ENCODE results near the gene ADGRV1. TPM values are rescaled to one million over a fixed set of nuclear protein-coding genes. Genes with fewer than 3 reads are reported as not detected.
"Not testable (repeated sequence)": the region's sequence is repeated elsewhere in the genome, so short reads cannot be mapped to it uniquely, and the experiment has no call there.

Gene ADGRV1
- total and polyA plus RNA-seq, 8 donors: 12.5 to 36.4 (median 16.9) TPM

DNA sequence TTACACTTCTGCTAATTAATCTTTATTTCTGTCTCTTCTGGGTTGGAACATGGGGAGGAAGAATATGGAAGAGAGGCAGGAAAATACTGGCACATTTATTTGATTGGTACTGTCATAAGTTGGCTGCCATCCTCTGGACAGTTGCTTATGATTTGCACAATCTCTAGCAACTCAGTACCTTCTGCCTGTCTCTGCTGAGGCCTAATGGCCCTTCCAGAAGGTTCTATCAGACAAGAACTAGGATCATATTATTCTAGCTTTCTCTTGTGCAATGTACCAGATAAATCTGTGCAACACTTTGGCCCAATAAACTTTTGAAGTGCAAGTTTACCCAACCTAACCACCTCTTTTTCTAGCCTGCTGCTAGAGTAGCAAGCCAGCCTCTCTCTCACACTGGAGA, 489.5 kb downstream of the ADGRV1 start:
- intact Hi-C loops (cut with DNase I): no loop called here
- Histone ChIP-seq H3K36me3 (no peaks in the 10 kb centered on the region), H3K4me1 (peaks cover 0 to 11% of the 10 kb centered on the region in 2 donors), H3K27ac (no peak overlapping the region), H3K4me3 (no peak overlapping the region), H3K9me3 (no peaks in the 10 kb centered on the region), H3K27me3 (no peaks in the 10 kb centered on the region)
- ATAC-seq: no peak
- TF ChIP-seq, protein P1, sequence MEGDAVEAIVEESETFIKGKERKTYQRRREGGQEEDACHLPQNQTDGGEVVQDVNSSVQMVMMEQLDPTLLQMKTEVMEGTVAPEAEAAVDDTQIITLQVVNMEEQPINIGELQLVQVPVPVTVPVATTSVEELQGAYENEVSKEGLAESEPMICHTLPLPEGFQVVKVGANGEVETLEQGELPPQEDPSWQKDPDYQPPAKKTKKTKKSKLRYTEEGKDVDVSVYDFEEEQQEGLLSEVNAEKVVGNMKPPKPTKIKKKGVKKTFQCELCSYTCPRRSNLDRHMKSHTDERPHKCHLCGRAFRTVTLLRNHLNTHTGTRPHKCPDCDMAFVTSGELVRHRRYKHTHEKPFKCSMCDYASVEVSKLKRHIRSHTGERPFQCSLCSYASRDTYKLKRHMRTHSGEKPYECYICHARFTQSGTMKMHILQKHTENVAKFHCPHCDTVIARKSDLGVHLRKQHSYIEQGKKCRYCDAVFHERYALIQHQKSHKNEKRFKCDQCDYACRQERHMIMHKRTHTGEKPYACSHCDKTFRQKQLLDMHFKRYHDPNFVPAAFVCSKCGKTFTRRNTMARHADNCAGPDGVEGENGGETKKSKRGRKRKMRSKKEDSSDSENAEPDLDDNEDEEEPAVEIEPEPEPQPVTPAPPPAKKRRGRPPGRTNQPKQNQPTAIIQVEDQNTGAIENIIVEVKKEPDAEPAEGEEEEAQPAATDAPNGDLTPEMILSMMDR (IDR thresholded peaks at IDR 0.05): no peak
- DNase-seq: no peak

- Histone ChIP-seq H3K4me3 (no peak overlapping the region), H3K36me3 (no peaks in the 10 kb centered on the region), H3K4me1 (peaks cover 0 to 19% of the 10 kb centered on the region in 2 donors), H3K9me3 (no peaks in the 10 kb centered on the region), H3K27me3 (no peaks in the 10 kb centered on the region), H3K27ac (no peak overlapping the region)
- intact Hi-C loops (cut with DNase I): no loop called here
- TF ChIP-seq, protein P1 (IDR thresholded peaks at IDR 0.05): no peak
- no peak for DNase-seq
- ATAC-seq: no peak
These were observed 490.5 kb downstream of the ADGRV1 start for GRCh38 chr5:91049112-91049511.

- peaks cover 0 to 26% of the 10 kb centered on the region in 2 donors for H3K4me1 ChIP-seq
- ATAC-seq (no peak), DNase-seq (no peak)
- TF ChIP-seq, protein P1 (IDR thresholded peaks at IDR 0.05): no peak
- no peaks in the 10 kb centered on the region for H3K27me3 ChIP-seq
- H3K9me3 ChIP-seq: no peaks in the 10 kb centered on the region
- H3K27ac ChIP-seq: no peak overlapping the region
- H3K36me3 ChIP-seq: no peaks in the 10 kb centered on the region
- intact Hi-C loops (cut with DNase I): no loop called here
- no peak overlapping the region for H3K4me3 ChIP-seq
These were observed 491.2 kb downstream of the ADGRV1 start for GRCh38 chr5:91049800-91050199.

- H3K4me1 ChIP-seq: peaks cover 0 to 29% of the 10 kb centered on the region in 2 donors
- H3K4me3 ChIP-seq; DNase-seq; H3K9me3 ChIP-seq; ATAC-seq; H3K36me3 ChIP-seq; intact Hi-C loops (cut with DNase I); H3K27me3 ChIP-seq: not testable (repeated sequence)
- H3K27ac ChIP-seq: peak overlapping the region in 1 of 2 donors; percentile 68
These were observed 493.8 kb downstream of the ADGRV1 start for GRCh38 chr5:91052411-91052810.

GRCh38 chr5:91052977-91053740, 494.6 kb downstream of the ADGRV1 start:
- Histone ChIP-seq H3K27ac (peak overlapping the region in 1 of 2 donors; percentile 68), H3K4me3 (no peak overlapping the region), H3K36me3 (no peaks in the 10 kb centered on the region), H3K4me1 (peaks cover 0 to 37% of the 10 kb centered on the region in 2 donors), H3K27me3 (no peaks in the 10 kb centered on the region), H3K9me3 (no peaks in the 10 kb centered on the region)
- no peak for DNase-seq
- intact Hi-C loops (cut with DNase I): no loop called here
- TF ChIP-seq, protein P1 (IDR thresholded peaks at IDR 0.05): no peak
- ATAC-seq: peak; percentile 54

DNA sequence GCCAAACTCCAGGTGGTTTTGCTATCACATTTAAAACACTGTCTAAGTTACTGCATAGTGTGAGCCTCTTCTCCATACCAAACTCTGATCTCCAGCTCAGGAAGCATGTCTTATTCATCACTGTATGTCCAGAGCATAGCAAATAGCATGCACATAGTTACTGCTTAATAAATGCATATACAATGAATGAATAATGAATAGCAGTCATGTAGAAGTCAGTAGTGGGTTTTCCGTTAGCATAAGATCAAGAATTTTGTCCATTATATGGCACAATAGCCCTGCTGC, 495.1 kb downstream of the ADGRV1 start:
- H3K27ac ChIP-seq: peak overlapping the region in 1 of 2 donors; percentile 68
- TF ChIP-seq, protein P1 (IDR thresholded peaks at IDR 0.05): no peak
- DNase-seq (no peak), ATAC-seq (no peak)
- no peaks in the 10 kb centered on the region for H3K9me3 ChIP-seq
- no peaks in the 10 kb centered on the region for H3K27me3 ChIP-seq
- H3K4me3 ChIP-seq: no peak overlapping the region
- peaks cover 4 to 42% of the 10 kb centered on the region in 2 donors for H3K4me1 ChIP-seq
- intact Hi-C loops (cut with DNase I): no loop called here
- no peaks in the 10 kb centered on the region for H3K36me3 ChIP-seq
